ENCODE results near the gene MYBPHL.

GRCh38 chr1:109290137-109290536, 16.7 kb downstream of the MYBPHL start:
- no peak for TF ChIP-seq CTCF (IDR thresholded peaks at IDR 0.05)
- TF ChIP-seq POLR2A (IDR thresholded peaks at IDR 0.05): no peak

Measured in thyroid gland (tissue), 4 donors.